Activated CD8-positive, alpha-beta T cell treated with anti-CD3 and anti-CD28 coated beads for 36 hours (primary cell): ENCODE measurements around the gene SRBD1. TPM values are rescaled to one million over a fixed set of nuclear protein-coding genes. Genes with fewer than 3 reads are reported as not detected.

Experiments
- ATAC-seq: fragments of 200-7000 bp; cut with Tn5 transposase; one replicate; pipeline ENCODE4 v1.10.0; 2021; ENCODE audit warnings: mild to moderate bottlenecking, moderate library complexity
- CTCF ChIA-PET: fragments of 350-600 bp; sonication (Branson Sonifier 250); formaldehyde crosslinking; loops from one replicate; lab custom pipeline; 2021; ENCODE audit warnings: antibody characterized with exemption; lab: Charles Lee
- POLR2A ChIA-PET: fragments of 350-600 bp; sonication (Branson Sonifier 250); formaldehyde crosslinking; loops from one replicate; lab custom pipeline; 2021; ENCODE audit warnings: antibody characterized with exemption; lab: Charles Lee
- DNase-seq: peaks from one replicate; pipeline ENCODE4 v3.0.0-alpha.2; 2020
- H3K27ac Mint-ChIP-seq: one replicate; pipeline ENCODE4 v1.8.0; 2021; ENCODE audit warnings: mild to moderate bottlenecking, mixed read lengths
- H3K27me3 Mint-ChIP-seq: one replicate; pipeline ENCODE4 v1.8.0; 2021; ENCODE audit warnings: mixed read lengths
- H3K36me3 Mint-ChIP-seq: one replicate; pipeline ENCODE4 v1.8.0; 2021; ENCODE audit warnings: low read depth, mixed read lengths
- H3K4me1 Mint-ChIP-seq: one replicate; pipeline ENCODE4 v1.8.0; 2021; ENCODE audit warnings: low read depth, mixed read lengths
- H3K4me3 Mint-ChIP-seq: one replicate; pipeline ENCODE4 v1.8.0; 2021; ENCODE audit warnings: mild to moderate bottlenecking, moderate library complexity, mixed read lengths
- H3K9me3 Mint-ChIP-seq: one replicate; pipeline ENCODE4 v1.8.0; 2021; ENCODE audit warnings: mixed read lengths
- CTCF ChIP-seq: fragments of 200-600 bp; IDR thresholded peaks from one replicate; pipeline ENCODE4 v1.8.0; 2022; ENCODE audit warnings: antibody characterized with exemption, mild to moderate bottlenecking
- intact Hi-C: fragments of 100-400 bp; cut with micrococcal nuclease; formaldehyde crosslinking; loops from one replicate; pipeline ENCODE4 v1.10.0; 2022
- total RNA-seq, 2 experiments: library from RNA; stranded (reverse); gene quantifications; one replicate each; pipeline ENCODE4 v1.2.3, GENCODE V29; 2021

SRBD1 gene
- total RNA-seq, 2 experiments from 2014 or later = 14.8 to 21.7 TPM

- Mint-ChIP-seq H3K27me3 (no peaks in the 10 kb centered on the region), H3K36me3 (peaks cover 6% of the 10 kb centered on the region), H3K4me3 (no peak overlapping the region), H3K9me3 (no peaks in the 10 kb centered on the region), H3K4me1 (peaks cover 12% of the 10 kb centered on the region), H3K27ac (no peak overlapping the region)
- ChIA-PET CTCF (interaction anchor here (0.9 to 2.1 kb wide), 6 partner anchors 12 to 603 kb away, joined by 3 to 4 read pairs (median 3); no protein-coding TSS in a partner anchor), POLR2A (no interaction called here)
- no peak for TF ChIP-seq CTCF
- intact Hi-C loops = no loop called here
- ATAC-seq (no peak), DNase-seq (no peak)
These were observed 27.1 kb downstream of the SRBD1 start for GRCh38 chr2:45583977-45584376.

GRCh38 chr2:45582522-45582921, 28.5 kb downstream of the SRBD1 start:
- no peak for ATAC-seq
- POLR2A ChIA-PET = no interaction called here
- Mint-ChIP-seq H3K36me3 (peaks cover 8% of the 10 kb centered on the region), H3K27me3 (no peaks in the 10 kb centered on the region), H3K27ac (no peak overlapping the region), H3K9me3 (no peaks in the 10 kb centered on the region), H3K4me1 (peaks cover 2% of the 10 kb centered on the region), H3K4me3 (no peak overlapping the region)
- DNase-seq = no peak
- intact Hi-C loops = no loop called here
- TF ChIP-seq CTCF = no peak
- CTCF ChIA-PET = no interaction called here

- TF ChIP-seq CTCF = peak; percentile 67
- ATAC-seq (peak; percentile 62), DNase-seq (peak; percentile 46)
- Mint-ChIP-seq H3K27ac (no peak overlapping the region), H3K4me1 (peaks cover 2% of the 10 kb centered on the region), H3K9me3 (no peaks in the 10 kb centered on the region), H3K27me3 (no peaks in the 10 kb centered on the region), H3K4me3 (no peak overlapping the region), H3K36me3 (peaks cover 18% of the 10 kb centered on the region)
- intact Hi-C loops = no loop called here
- ChIA-PET CTCF (interaction anchor here (0.7 to 3.2 kb wide), 7 partner anchors 9 to 597 kb away, joined by 3 to 14 read pairs (median 4); no protein-coding TSS in a partner anchor), POLR2A (no interaction called here)
These were observed 32.8 kb downstream of the SRBD1 start for GRCh38 chr2:45578056-45578843.

- Mint-ChIP-seq H3K4me3 (no peak overlapping the region), H3K27me3 (no peaks in the 10 kb centered on the region), H3K4me1 (peaks cover 2% of the 10 kb centered on the region), H3K27ac (no peak overlapping the region), H3K9me3 (no peaks in the 10 kb centered on the region), H3K36me3 (peaks cover 22% of the 10 kb centered on the region)
- intact Hi-C loops = no loop called here
- CTCF ChIA-PET = interaction anchor here (0.7 to 3.2 kb wide), 6 partner anchors 8 to 596 kb away, joined by 3 to 14 read pairs (median 5); no protein-coding TSS in a partner anchor
- no peak for TF ChIP-seq CTCF
- ATAC-seq (no peak), DNase-seq (no peak)
- POLR2A ChIA-PET = interaction anchor here (1.0 kb wide), 1 partner anchor 81 kb away, joined by 3 read pairs; no protein-coding TSS in a partner anchor
These were observed 33.6 kb downstream of the SRBD1 start for GRCh38 chr2:45577441-45577840.

- no peak overlapping the region for H3K4me3 Mint-ChIP-seq
- no peaks in the 10 kb centered on the region for H3K27me3 Mint-ChIP-seq
- CTCF ChIA-PET = interaction anchor here (2.0 kb wide), 1 partner anchor 10 kb away, joined by 8 read pairs; no protein-coding TSS in a partner anchor
- no peaks in the 10 kb centered on the region for H3K9me3 Mint-ChIP-seq
- peaks cover 2% of the 10 kb centered on the region for H3K4me1 Mint-ChIP-seq
- intact Hi-C loops = no loop called here
- ATAC-seq (no peak), DNase-seq (no peak)
- POLR2A ChIA-PET = no interaction called here
- H3K27ac Mint-ChIP-seq = no peak overlapping the region
- peaks cover 29% of the 10 kb centered on the region for H3K36me3 Mint-ChIP-seq
- TF ChIP-seq CTCF = no peak
These were observed 35.2 kb downstream of the SRBD1 start for GRCh38 chr2:45575881-45576280.
